ENCODE data around the gene RNF220.
"Not testable (repeated sequence)": the region's sequence is repeated elsewhere in the genome, so short reads cannot be mapped to it uniquely, and the experiment has no call there.

Gene RNF220

DNA sequence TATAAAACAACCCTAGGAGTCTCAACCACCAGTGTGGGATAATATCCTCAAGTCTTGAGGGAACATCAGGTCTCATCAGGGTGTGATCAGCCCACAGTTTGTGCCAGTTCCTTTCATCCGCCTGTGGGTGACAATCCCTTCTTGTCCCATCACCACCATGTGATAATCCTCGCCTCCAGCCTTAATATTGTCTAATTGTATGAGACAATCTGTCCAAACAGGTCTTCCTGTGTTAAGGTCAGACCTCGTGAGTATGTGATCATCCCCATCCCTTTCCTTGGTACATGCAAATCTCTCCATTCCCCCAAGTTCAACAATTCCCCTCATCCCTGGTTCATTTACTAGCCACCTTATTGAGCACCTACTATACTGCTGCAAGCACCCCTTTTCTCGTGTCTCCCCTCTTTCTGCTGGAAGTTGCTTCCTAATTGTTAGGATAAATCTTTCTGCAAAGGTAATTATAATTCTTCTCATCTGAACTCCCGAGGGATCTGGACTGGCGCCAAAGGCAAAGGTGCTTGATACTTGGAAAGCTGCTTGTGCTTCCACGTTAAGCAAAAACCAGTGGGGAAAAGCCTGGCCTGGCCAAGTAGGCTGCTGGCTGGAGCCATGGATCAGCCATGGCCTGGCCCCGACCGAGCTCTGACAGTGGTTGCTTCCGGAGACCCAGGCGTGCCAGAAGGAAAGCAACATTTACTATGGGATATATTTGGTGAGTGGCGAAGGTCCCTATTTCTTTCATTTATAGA is 92.5 kb downstream of the RNF220 start:
- no peak for DNase-seq

DNA sequence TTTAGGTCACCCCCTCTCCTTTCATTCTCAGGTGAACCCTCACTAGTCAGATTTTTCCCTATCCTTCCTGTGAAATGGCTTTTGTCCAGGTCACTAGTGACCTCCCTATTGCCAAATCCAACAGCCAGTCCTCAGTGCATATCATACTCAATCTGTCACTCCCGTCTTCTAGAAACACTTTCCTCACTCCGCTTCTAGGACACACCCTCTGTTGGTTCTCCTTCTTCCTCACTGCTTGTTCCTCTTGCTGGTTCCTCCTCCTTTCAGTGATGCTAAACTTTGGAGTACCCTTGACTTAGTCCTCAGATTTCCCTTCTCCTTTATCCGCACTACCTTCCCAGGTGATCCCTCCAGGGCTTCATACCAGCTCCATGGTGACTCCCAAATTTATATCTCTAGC is 94.3 kb downstream of the RNF220 start:
- no peak for DNase-seq

- DNase-seq, result no peak
These were observed 95.4 kb downstream of the RNF220 start for GRCh38 chr1:44500181-44501046.

DNA sequence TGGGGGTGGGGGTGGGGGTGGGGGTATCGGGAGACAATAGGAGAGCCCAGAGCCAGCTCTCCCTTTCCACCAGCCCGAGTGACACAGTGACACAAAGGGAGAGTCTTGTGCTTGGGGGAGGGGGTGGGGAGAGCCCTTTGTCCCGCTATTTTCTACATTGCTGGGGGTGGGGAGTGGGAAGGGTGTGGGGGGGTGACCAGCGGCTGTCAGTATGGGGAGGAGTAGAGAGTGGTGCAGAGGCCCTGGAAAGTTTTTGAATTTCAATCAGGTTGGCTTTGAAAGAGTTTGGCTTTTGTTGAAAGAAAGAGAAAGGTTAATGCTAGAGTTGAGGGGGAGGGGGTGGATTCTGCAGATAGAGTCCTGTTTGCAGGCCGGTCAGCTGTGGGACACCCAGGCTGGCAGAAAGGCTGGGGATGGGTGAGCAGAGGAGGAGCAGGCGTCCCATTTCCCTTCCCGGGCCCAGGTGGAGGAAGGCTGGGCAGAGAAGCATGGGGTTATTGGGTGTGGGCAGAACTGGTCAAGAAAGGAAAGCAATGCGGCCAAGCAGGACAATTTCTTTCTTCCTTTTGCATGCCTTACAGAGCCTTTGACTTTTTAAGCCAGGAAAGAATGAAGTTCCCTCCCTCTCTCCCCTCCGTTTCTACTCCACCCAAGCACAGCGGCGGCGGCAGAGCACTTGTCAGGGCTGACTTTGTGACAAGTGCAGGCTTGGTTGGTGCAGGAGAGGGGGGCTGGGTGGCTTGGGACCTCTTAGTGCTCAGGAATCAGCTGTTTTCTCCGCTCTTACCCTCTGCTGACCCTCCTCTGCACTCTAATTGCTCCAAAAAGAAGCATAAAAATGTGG is 96.2 kb downstream of the RNF220 start:
- DNase-seq, result no peak

DNA sequence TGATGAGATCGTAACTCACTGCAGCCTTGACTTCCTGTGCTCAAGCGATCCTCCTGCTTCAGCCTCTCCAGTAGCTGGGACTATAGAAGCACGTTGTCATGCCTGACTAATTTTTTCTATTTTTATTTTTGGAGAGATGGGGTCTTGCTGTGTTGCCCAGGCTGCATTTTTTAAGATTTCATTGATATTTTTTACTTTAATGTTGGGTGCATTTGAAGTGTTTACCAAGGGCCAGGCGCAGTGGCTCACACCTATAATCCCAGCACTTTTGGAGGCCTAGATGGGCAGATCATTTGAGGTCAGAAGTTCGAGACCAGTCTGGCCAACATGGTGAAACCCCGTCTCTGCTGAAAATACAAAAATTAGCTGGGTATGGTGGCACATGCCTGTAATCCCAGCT is 97.8 kb downstream of the RNF220 start:
- DNase-seq, result not testable (repeated sequence)

DNA sequence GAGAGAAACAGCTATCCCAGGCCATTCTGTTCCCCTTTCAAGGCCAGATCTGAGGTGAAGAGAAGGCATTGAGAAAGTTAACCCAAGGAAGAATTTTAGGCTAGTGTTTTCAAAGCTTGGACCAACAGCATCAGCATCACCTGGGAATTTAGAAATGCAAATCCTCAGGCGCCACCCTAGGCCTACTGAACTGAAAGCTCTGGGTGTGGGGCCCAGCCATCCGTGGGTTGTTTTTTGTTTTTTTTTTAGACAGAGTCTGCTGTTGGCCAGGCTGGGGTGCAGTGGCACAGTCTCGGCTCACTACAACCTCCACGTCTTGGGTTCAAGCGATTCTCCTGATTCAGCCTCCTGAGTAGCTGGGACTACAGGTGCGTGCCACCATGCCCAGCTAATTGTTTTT is 98.6 kb downstream of the RNF220 start:
- no peak for DNase-seq

DNA sequence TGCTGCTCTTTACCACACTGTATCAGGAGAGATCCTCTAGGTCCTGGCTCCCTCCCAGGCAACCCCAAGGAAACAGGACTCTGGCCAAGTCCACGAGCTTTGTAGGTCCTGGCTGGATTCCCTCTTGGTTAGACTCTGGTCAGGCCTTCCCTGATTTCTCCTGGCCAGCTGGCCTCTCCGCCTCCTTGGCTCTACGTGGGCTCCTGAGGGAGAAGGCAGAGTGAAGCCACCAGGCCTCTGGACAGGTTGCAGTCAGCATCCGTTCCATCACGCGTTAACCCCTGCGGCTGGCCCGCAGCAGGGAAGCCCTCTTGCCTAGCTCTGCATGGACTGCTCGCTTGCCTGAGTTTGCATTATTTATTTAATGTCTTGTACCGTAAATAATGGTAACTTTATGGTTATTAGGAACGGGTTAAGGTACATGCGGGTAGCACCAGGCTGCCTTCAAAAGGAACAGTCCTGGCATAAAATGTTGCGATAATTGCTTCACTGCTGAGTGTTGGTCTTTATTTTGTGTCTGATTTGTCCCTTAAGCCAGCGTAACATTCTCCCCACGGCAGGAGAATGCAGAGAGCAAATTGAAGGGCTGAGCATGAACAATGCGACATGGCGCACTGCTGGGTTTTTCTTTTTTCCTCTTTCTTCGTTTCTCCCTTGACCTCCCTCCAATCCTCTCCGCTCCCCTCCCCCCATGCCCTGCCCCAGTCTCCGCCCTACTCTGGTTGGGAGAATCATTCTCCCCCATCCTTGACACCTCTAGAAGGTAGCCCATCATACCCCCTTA is 100.3 kb downstream of the RNF220 start:
- no peak for DNase-seq

- DNase-seq, result no peak
These were observed 102.7 kb downstream of the RNF220 start for GRCh38 chr1:44507490-44508396.

DNA sequence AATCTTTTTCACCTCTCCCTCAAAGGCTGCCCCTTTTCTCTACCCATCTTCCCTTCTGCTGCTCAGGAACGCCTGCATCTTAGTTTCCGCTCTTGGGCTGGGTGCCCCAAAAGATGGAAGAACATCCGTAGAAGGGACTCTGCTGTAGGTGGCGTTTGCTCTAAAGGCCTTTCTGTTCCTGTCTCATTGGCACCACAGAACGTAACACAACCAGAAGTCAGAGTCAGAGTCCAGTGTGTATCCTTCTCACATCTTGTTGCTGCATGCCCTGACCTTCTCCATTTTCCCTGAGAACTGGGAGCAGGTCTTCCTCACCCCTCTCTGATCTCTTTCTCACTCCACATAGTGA is 103.3 kb downstream of the RNF220 start:
- no peak for DNase-seq

GRCh38 chr1:44511363-44511762 is 106.3 kb downstream of the RNF220 start:
- DNase-seq, result no peak

DNA sequence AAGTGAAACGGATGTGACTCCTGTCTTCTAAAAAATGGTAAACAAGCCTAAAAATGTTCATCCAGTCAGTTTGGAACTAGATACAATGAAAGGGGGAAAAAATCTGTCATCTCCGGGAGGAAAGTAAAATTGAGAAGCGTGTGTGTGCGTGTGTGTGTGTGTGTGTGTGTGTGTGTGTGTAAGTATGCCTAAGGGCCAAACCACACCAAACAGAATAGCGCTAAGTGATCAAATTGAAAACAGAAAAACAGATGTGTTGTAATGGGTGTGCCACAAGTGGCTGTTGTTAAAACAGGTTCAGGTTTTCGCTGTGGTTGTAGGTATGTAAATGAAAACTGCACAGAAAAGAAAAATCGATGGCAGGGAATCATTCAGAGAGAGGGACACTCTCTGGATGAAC is 106.7 kb downstream of the RNF220 start:
- no peak for DNase-seq

DNA sequence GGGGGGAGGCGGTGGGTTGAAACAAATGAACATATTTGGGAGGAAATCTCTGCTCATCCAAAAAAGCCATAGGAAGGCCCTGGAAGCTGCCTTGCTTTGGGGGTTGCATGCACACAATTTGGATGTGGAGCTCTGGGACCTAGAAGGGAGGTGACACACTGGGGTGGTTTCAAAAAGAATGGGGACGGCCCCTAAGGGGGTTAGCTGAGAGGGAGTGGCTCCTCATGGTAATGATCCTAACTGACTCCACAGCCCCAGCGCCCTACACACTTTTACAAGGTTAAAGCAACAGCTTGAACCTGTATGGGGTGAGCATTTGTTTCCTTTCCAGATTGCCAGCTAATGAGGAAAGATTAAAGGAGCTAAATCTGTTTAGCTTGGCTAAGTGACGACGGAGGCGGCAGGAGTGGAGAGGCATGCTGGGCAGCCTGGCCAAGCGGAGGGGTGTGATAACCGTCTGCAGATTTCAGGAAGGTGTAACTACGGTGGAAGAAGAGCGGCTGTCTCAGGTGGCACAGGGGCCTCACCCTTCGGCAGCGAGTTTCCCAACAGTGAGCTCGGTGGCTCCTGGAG is 107.3 kb downstream of the RNF220 start:
- DNase-seq, result no peak

DNA sequence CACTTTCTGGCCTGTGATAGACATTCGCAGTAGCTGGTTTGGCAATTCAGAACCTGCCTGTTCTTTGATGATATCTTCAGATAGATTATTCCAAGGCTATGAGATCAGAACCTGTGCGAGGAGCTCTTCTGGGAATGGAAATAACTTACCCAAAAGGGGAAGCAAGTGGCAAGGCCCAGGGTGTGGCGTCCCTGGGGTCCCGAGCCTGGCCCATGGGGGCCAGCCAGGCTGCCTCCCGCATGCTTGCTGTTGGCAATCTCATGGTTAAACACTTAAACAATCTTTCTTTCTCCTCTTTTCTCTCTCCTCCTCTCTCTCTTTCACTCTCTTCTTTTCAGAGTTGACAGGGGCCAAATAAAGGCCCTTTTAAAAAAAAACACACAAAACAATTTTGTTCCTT is 108.1 kb downstream of the RNF220 start:
- DNase-seq, result no peak

DNA sequence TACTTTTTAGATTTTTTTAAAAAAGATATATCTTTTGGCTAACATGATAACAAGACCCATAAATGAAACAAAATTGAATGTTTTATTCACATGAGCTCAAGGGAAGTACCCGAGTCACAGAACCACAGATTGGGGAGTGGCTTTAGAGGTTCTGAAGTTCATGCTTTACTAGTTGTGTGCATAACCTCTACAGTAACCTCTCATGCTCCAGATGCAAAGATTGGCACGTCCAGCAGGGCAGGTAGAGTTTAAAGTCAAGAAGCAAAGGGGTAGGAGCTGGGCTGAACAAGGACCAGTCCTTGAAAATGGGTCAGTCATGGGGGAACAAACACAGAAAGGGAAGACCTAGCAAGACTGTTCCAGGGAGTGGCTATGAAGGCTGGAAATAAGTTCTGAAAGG is 109.6 kb downstream of the RNF220 start:
- DNase-seq, result no peak

DNA sequence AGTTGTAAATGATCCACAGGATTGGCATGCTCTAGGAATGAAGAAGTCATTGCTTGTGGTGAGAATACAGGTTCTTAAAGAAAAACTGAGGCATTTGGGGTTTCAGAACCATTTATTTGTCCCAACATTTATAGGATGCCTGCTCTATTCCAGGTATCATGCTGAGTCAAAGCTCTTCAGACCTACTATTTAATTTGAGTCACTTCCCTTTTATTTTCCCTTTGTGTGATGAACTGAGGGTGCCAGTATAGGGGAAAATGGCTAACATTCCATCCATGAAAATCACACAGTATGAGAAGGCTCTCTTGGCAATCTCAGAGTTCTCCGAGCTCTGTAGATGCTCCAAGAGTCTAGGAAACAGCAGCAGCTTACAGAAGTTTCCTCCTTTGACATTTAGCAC is 110.4 kb downstream of the RNF220 start:
- DNase-seq, result no peak

DNA sequence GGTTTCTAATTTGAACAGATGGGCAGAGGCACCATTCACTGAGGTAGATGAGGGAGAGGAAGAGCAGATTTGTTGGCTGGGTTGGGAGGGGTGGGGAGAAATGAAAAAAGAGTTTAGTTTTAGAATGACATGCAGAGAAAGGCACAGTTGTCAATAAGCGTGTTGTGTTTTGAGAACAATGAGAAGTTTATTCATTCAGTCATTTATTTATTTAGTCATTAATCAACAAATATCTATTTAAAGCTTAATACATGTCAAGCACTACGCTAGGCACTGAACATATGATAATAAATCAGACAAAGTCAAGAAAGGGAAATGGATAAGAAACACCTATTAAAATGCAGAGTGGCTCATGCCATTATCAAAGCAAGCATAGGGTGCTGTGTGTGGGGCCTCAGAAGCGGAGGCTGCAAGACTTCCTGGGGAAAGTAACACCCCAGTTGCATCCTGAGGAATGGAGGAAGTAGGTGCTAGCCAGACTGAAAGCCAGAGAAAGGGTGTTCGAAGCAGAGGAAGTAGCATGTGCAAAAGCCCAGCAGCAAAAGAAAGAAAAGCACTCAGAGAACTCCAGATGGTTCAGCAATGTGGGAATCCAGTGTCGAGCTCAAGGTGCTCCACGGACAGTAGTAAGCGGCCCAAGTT is 114.1 kb downstream of the RNF220 start:
- DNase-seq, result no peak

DNA sequence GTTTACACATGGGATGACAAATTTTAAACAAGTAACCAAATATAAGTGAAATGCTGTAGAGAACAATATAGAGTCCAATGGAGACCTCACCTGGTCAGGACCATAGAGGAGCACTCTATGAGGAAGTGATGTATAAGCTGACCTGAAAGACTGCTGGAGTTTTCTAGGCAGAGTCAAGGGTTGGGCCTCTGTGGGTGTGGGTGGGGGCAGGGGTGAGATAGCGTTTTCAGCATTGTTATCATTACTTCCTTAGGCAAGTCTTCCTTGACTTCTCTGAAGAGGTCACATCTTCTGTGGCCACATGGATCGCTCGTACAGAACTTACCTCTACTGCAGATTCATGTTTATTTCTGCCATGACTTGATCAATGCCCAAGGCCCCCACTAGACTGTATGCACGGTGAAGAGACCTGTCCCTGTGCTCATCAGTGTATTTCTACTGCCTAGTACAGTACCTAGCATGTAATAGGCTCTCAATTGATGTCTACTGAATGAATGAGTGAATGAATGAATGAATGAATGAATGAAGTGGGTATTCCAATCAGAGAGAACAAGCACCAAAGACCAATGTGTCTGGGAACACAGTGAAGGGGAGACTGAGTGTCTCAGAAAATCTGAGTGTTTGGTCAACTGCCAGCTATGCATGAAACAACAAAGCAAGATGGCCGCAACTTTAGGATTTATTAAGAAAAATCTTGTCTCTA is 116.5 kb downstream of the RNF220 start:
- no peak for DNase-seq

GRCh38 chr1:44523593-44524591 is 118.8 kb downstream of the RNF220 start:
- DNase-seq, result no peak

Measured in NCI-H187 treated with DMSO at 0.1 percent for 48 hours (cell line).